ENCODE data around the gene PAXIP1. TPM values are rescaled to one million over a fixed set of nuclear protein-coding genes. Genes with fewer than 3 reads are reported as not detected.
"Not testable (repeated sequence)": the region's sequence is repeated elsewhere in the genome, so short reads cannot be mapped to it uniquely, and the experiment has no call there.

The PAXIP1 gene
- total RNA-seq, 1 donor from 2014 or later, result 1.7 TPM

DNA sequence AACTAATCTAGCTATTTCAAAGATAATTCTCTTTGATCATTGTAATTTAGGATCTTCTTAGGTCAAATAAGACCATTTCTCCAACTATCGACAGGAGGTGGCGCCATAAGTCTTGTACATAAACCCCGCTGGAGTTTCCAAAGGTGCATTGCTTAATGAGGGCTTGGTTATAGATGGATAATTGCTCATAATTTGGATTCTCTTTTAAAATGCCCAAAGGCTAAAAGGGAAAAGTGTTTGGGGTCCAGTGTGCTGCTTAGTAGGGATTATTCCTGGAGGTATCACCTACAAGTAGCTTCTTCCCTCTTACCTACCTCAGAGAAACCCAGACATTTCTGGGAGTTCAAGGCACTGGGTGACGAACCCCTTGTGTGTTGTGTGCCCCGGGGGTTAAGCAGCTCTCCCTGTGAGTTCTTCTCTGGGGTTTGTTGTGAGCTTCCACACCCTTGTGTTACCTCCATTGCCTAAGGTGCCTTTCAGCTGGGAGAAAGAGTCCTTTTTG, 75.2 kb downstream of the PAXIP1 start:
- intact Hi-C loops (cut with DNase I), result loop anchor here (1.0 to 10.0 kb wide), 5 partner anchors 76 to 837 kb away; partner anchors contain the start of genes INSIG1, PAXIP1 and RBM33
- DNase-seq (ENCODE audit: low spot score in 2 of 2), result peak in 1 of 2 donors; percentile 91
- Histone ChIP-seq H3K27me3 (no peaks in the 10 kb centered on the region), H3K9me3 (no peaks in the 10 kb centered on the region), H3K27ac (peak overlapping the region; percentile 75 to 85), H3K4me1 (peaks cover 0 to 6% of the 10 kb centered on the region in 2 donors), H3K4me3 (peak overlapping the region; percentile 67 to 88), H3K36me3 (no peaks in the 10 kb centered on the region)
- TF ChIP-seq, protein P1, sequence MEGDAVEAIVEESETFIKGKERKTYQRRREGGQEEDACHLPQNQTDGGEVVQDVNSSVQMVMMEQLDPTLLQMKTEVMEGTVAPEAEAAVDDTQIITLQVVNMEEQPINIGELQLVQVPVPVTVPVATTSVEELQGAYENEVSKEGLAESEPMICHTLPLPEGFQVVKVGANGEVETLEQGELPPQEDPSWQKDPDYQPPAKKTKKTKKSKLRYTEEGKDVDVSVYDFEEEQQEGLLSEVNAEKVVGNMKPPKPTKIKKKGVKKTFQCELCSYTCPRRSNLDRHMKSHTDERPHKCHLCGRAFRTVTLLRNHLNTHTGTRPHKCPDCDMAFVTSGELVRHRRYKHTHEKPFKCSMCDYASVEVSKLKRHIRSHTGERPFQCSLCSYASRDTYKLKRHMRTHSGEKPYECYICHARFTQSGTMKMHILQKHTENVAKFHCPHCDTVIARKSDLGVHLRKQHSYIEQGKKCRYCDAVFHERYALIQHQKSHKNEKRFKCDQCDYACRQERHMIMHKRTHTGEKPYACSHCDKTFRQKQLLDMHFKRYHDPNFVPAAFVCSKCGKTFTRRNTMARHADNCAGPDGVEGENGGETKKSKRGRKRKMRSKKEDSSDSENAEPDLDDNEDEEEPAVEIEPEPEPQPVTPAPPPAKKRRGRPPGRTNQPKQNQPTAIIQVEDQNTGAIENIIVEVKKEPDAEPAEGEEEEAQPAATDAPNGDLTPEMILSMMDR (IDR thresholded peaks at IDR 0.05), result peak; percentile 50 to 74 (median 50)

DNA sequence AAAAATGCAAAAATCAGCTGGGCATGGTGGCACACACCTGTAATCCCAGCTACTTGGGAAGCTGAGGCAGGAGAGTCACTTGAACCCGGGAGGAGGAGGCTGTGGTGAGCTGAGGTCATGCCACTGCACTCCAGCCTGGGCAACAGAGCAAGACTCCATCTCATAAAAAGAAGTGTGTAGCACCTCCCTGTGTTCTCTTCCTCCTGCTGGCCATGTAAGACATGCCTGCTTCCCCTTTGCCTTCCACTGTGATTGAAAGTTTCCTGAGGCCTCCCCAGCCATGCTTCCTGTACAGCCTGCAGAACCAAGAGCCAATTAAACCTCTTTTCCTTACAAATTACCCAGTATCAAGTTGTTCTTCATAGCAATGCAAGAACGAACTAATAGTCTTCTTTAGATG, 80.5 kb downstream of the PAXIP1 start:
- not testable (repeated sequence) for H3K4me3 ChIP-seq; DNase-seq (ENCODE audit: low spot score in 2 of 2); H3K36me3 ChIP-seq; H3K27me3 ChIP-seq; H3K9me3 ChIP-seq; H3K4me1 ChIP-seq; H3K27ac ChIP-seq
- intact Hi-C loops (cut with DNase I), result loop anchor here (10.0 kb wide), 2 partner anchors 722 to 842 kb away; partner anchors contain the start of gene RBM33

DNA sequence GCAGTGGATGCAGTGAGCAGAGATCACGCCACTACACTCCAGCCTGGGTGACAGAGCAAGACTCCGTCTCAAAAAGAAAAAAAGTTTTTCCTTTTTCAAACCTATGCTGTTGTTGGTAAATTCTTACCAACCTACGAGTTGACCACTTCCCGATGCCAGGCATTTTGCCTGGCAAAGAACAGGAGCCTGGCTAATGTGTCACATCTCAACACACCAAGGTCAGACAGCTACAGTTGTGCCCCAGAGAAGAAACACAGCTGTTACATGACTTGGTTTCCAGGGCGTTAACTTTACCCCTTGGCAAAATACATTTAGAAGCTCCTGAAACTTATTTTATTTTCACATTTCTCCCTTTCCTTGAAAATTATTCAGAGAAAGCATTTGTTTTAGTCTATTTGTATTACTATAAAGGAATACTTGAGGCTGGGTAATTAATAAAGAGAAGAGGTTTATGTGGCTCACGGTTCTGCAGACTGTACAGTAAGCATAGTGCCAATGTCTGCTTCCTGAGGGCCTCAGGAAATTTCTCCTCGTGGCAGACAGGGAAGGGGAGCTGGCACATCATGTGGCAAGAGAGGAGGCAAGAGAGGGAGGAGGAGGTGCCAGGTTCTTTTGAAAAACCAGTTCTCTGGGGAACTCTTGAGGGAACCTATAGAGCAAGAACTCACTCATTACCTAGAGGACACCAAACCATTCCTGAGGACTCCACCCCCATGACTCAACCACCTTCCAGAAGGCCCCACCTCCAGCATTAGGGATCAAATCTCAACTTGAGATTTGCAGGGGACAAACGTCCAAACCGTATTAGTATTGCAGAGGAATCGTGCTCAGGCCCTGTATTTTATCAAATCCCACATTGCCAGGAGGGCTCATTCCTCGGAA, 83.3 kb downstream of the PAXIP1 start:
- Histone ChIP-seq H3K4me1 (no peaks in the 10 kb centered on the region), H3K36me3 (no peaks in the 10 kb centered on the region), H3K27me3 (peaks cover 5% of the 10 kb centered on the region), H3K27ac (no peak overlapping the region), H3K4me3 (no peak overlapping the region), H3K9me3 (no peaks in the 10 kb centered on the region)
- TF ChIP-seq, protein P1 (IDR thresholded peaks at IDR 0.05), result no peak
- intact Hi-C loops (cut with DNase I), result loop anchor here (10.0 kb wide), 2 partner anchors 725 to 845 kb away; partner anchors contain the start of gene RBM33
- DNase-seq (ENCODE audit: low spot score in 2 of 2), result no peak

DNA sequence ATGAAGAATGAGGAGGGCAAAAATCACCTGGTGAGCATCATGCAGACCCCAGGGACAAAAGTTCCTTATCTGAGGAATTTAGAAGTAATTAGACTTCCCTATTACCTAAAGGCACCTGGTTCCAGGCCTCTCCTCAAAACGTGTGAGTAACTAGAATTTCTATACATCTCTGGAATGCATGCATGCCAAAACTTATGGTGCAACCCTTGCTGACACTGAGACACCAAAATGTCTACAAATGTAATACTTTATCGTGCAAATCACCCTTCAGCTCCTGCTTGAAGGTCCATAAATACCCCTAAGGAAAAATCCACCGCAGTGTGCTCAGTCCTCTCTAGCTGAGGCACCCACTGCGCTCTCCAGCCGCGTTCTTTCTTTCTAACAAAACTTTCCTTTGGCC, 84.2 kb downstream of the PAXIP1 start:
- H3K27ac ChIP-seq, result no peak overlapping the region
- intact Hi-C loops (cut with DNase I), result no loop called here
- no peak for DNase-seq (ENCODE audit: low spot score in 2 of 2)
- H3K9me3 ChIP-seq, result no peaks in the 10 kb centered on the region
- peaks cover 6% of the 10 kb centered on the region for H3K27me3 ChIP-seq
- TF ChIP-seq, protein P1 (IDR thresholded peaks at IDR 0.05), result no peak
- no peak overlapping the region for H3K4me3 ChIP-seq
- no peaks in the 10 kb centered on the region for H3K36me3 ChIP-seq
- H3K4me1 ChIP-seq, result peaks cover 0 to 3% of the 10 kb centered on the region in 2 donors

DNA sequence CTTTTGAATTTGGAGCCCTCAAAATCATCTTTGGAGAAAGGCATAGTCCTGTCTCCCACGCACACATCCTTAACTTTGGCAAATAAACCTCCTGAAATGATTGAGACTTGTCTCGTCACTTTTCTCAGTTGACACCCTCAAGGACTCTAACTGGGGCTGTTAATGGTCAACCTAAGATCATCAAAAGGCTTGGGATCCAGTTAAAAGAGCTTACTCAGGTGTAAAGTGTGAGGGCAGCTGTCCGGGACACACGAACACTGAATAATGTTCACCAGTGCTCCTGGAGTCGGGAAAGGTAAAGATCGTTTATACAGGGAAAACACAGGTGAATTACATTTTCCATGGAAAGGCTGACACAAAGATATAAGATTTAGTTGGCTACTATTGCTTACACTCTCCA, 84.7 kb downstream of the PAXIP1 start:
- Histone ChIP-seq H3K27ac (no peak overlapping the region), H3K4me3 (no peak overlapping the region), H3K9me3 (no peaks in the 10 kb centered on the region), H3K27me3 (peaks cover 6% of the 10 kb centered on the region), H3K4me1 (peaks cover 0 to 3% of the 10 kb centered on the region in 2 donors), H3K36me3 (no peaks in the 10 kb centered on the region)
- intact Hi-C loops (cut with DNase I), result no loop called here
- no peak for DNase-seq (ENCODE audit: low spot score in 2 of 2)
- TF ChIP-seq, protein P1 (IDR thresholded peaks at IDR 0.05), result no peak

DNA sequence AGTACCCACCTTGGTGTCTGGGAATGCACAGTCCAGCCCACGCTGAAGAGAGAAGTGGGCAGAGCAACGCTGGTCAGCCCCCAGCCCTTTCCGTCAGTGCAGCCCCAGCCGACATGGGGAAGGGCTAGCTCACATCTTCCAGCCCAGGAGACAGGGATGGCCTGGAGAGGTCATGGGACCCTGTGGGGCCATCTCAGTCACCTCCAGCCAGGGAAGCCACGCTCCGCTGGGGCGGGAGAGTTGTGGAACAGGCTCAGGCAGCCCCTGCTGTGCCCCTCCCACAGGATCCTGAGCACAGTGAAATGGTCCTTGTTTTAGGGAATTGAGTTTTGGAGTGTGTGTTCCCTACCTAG, 85.1 kb downstream of the PAXIP1 start:
- no peaks in the 10 kb centered on the region for H3K9me3 ChIP-seq
- intact Hi-C loops (cut with DNase I), result no loop called here
- H3K36me3 ChIP-seq, result no peaks in the 10 kb centered on the region
- H3K27ac ChIP-seq, result no peak overlapping the region
- DNase-seq (ENCODE audit: low spot score in 2 of 2), result peak in 1 of 2 donors; percentile 42
- H3K4me1 ChIP-seq, result peaks cover 0 to 3% of the 10 kb centered on the region in 2 donors
- H3K4me3 ChIP-seq, result no peak overlapping the region
- peaks cover 6% of the 10 kb centered on the region for H3K27me3 ChIP-seq
- TF ChIP-seq, protein P1 (IDR thresholded peaks at IDR 0.05), result no peak
